ENCODE measurements around the gene TAF4.
A peak's percentile ranks its signal among the peaks of the same experiment; 100 is the strongest.
"Not testable (repeated sequence)": the region's sequence is repeated elsewhere in the genome, so short reads cannot be mapped to it uniquely, and the experiment has no call there.

The TAF4 gene

DNA sequence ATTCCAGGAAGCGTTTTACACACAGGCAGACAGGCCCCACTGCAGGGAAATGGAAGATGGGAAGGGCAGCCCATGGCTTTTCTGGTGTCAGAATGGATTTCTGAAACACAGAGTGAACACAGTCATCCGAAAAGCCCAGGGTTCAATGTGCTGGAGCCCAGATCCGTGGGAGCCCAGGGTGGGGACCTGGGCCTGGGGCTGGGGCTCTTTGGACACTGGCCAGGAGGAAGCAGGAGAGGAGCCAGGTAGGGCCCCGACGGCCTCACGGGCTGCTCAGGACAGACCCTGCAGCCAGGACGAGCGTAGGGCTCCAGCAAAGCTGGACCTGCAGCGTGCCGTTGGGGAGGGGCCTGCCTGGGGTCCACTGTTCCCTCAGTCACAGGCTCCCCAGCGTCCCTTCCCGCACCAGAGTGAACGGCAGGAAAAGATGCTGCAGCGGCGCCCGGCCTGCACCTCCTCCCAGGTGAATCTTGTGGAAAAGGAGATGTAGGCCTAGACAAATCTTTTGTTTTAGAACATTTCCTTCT, 32.3 kb upstream of the TAF4 start:
- Histone ChIP-seq H3K4me2 (peak overlapping the region; percentile 66; the same call in 1 of the 2 replicates), H3K27ac (no peak overlapping the region)
- no peak for TF ChIP-seq Cebpa-rat (IDR thresholded peaks at IDR 0.05)

DNA sequence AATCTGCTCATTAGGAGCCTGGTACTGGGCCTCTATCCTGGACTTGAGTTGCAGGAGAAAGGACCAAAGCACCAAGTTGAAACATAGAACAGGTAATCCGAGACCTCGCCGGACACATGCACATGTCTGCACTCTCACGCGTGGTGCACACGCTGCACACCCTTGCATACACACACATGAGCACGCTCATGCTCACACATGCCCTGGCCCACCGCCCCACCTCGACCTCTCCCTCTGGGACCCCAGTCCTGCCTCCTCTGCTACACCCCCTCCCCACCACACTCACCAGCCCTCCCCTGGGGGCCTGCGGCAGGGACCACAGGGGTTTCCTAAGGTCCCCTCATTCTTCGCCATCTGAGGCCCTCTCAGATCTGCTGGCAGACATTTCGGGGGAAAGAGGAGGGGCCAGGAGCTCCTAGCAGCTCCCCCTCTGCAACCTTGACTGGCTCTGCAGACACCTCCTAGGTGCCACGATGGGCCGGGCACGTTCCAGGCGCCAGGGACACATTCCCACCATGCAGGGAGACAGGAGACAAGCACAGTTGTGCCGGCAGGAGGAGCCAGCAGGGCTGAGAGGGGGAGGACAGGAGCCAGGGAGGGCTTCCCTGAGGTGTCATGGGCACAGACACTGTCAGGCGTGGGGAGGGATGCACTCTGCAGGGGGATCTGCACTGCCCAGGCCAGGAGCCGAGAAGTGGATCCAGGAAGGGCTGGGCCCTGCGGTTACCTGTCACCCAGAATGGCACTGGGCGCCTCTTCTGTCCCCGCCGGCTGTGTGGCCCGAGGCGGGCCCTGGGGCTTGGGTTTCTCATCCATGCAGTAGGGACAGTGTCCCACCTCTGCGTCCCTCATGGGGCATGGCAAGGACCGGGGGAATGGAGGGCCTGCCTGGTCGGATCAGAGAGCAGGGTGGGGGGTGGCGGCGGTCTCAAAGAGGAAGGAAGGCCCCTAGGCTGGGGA, 31.0 kb upstream of the TAF4 start:
- Histone ChIP-seq H3K9me3 (peaks cover 46% of the 10 kb centered on the region), H4K20me1 (no peaks in the 10 kb centered on the region), H3K27me3 (no peaks in the 10 kb centered on the region), H3K4me1 (peaks cover 21% of the 10 kb centered on the region), H3K4me3 (no peak overlapping the region), H3K9ac (no peak overlapping the region), H3K4me2 (peak overlapping the region; percentile 66), H3K36me3 (no peaks in the 10 kb centered on the region), H3K27ac (no peak overlapping the region)
- TF ChIP-seq Cebpa-rat (IDR thresholded peaks at IDR 0.05), result no peak

More for the DNA sequence above, 32.3 kb upstream of the TAF4 start:
- no peaks in the 10 kb centered on the region for H3K27me3 ChIP-seq
- no peaks in the 10 kb centered on the region for H4K20me1 ChIP-seq
- H3K36me3 ChIP-seq, result no peaks in the 10 kb centered on the region
- peaks cover 46% of the 10 kb centered on the region for H3K9me3 ChIP-seq
- H3K4me1 ChIP-seq, result peaks cover 21% of the 10 kb centered on the region
- H3K9ac ChIP-seq, result no peak overlapping the region
- H3K4me3 ChIP-seq, result no peak overlapping the region

DNA sequence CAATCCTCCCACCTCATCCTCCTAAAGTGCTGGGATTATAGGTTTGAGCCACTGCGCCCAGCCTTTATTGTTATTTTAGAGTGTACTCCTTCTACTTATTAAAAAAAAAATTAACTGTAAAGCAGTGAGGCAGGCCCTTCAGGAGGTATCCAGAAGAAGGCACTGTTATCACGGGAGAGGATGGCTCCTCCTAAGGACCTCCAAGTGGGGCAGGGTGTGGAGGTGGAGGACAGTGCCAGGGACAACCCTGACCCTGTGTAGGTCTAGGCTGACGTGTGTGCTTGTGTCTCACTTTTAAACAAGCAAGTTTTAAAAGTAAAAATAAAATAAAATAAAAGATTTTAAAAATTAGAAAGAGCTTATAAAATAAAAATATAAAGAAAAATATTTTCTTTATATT, 23.7 kb upstream of the TAF4 start:
- H3K4me3 ChIP-seq, result no peak overlapping the region
- no peak overlapping the region for H3K27ac ChIP-seq
- TF ChIP-seq Cebpa-rat (IDR thresholded peaks at IDR 0.05), result no peak
- no peak overlapping the region for H3K4me2 ChIP-seq
- H3K9me3 ChIP-seq, result peaks cover 18% of the 10 kb centered on the region
- no peaks in the 10 kb centered on the region for H3K36me3 ChIP-seq
- H3K27me3 ChIP-seq, result no peaks in the 10 kb centered on the region
- no peak overlapping the region for H3K9ac ChIP-seq
- no peaks in the 10 kb centered on the region for H3K4me1 ChIP-seq
- H4K20me1 ChIP-seq, result no peaks in the 10 kb centered on the region

DNA sequence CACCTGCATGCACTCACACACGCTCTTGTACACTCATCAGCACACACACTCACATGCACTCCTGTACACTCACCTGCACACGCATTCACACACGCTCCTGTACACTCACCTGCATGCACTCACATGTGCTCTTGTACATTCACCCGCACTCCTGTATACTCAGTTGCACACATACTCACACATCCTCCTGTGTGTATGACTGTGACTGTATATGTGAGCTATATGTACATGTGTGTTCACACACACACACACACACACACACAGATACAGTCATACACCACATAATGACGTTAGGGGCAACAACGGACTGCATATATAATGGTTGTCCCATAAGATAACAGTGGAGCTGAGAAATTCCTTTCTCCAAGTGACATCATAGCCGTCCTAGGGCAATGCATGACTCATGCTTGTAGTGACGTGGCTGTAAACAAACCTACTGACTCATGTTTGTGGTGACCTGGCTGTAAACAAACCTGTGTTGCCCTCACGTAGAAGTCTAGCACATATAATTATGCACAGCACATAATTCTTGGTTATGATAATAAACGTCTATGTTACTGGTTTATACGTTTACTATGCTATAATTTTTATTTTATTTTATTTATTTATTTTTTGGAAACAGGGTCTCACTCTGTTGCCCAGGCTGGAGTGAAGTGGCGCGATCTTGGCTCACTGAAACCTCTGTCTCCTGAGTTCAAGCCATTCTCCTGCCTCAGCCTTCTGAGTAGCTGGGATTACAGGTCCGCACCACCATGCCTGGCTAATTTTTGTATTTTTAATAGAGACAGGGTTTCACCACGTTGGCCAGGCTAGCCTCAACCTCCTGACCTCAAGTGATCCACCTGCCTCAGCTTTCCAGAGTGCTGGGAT, 22.8 kb upstream of the TAF4 start:
- H3K36me3 ChIP-seq, result no peaks in the 10 kb centered on the region
- H4K20me1 ChIP-seq, result no peaks in the 10 kb centered on the region
- peaks cover 18% of the 10 kb centered on the region for H3K9me3 ChIP-seq
- H3K4me1 ChIP-seq, result no peaks in the 10 kb centered on the region
- no peak overlapping the region for H3K4me2 ChIP-seq
- no peak overlapping the region for H3K9ac ChIP-seq
- H3K27me3 ChIP-seq, result no peaks in the 10 kb centered on the region
- no peak overlapping the region for H3K27ac ChIP-seq
- H3K4me3 ChIP-seq, result no peak overlapping the region
- no peak for TF ChIP-seq Cebpa-rat (IDR thresholded peaks at IDR 0.05)

DNA sequence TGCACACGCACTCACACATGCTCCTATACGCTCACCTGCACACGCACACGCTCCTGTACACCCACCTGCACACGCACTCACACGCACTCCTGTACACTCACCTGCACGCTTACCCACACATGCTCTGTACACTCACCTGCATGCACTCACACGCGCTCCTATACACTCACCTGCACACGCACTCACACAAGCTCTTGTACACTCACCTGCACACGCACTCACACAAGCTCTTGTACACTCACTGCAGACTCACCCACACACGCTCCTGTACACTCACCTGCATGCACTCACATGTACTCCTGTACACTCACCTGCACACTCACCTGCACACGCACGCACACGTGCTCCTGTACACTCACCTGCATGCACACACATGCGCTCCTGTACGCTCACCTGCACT, 22.0 kb upstream of the TAF4 start:
- Histone ChIP-seq H3K4me2 (no peak overlapping the region), H3K9me3 (peaks cover 11% of the 10 kb centered on the region; the same call in 1 of the 2 replicates), H3K4me3 (no peak overlapping the region), H3K27me3 (no peaks in the 10 kb centered on the region), H3K36me3 (no peaks in the 10 kb centered on the region), H3K9ac (no peak overlapping the region), H3K27ac (no peak overlapping the region), H3K4me1 (no peaks in the 10 kb centered on the region), H4K20me1 (no peaks in the 10 kb centered on the region)
- TF ChIP-seq Cebpa-rat (IDR thresholded peaks at IDR 0.05), result no peak

DNA sequence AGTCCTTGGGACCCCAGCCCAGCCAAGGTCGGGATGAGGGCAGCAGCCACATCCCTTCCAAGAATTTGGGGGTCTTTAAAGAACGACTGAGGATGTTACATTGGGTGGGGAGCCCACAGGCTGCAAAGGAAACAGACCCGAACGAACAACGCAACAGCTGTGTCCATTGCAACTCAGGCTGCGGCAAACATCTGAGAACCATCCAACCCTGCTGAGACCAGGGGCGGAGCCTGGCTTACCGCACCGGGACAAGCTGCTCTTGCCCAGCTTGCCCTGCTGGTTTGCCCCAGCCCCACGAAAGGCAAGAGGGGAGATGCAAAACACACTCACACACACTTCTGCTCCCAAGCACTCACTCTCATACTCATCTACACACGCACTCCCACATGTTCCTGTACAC, 21.5 kb upstream of the TAF4 start:
- no peak overlapping the region for H3K27ac ChIP-seq
- no peak for TF ChIP-seq Cebpa-rat (IDR thresholded peaks at IDR 0.05)
- no peaks in the 10 kb centered on the region for H3K4me1 ChIP-seq
- no peak overlapping the region for H3K4me2 ChIP-seq
- no peaks in the 10 kb centered on the region for H4K20me1 ChIP-seq
- no peak overlapping the region for H3K4me3 ChIP-seq
- H3K9me3 ChIP-seq, result peaks cover 7% of the 10 kb centered on the region; the same call in 1 of the 2 replicates
- no peaks in the 10 kb centered on the region for H3K27me3 ChIP-seq
- no peaks in the 10 kb centered on the region for H3K36me3 ChIP-seq
- no peak overlapping the region for H3K9ac ChIP-seq

DNA sequence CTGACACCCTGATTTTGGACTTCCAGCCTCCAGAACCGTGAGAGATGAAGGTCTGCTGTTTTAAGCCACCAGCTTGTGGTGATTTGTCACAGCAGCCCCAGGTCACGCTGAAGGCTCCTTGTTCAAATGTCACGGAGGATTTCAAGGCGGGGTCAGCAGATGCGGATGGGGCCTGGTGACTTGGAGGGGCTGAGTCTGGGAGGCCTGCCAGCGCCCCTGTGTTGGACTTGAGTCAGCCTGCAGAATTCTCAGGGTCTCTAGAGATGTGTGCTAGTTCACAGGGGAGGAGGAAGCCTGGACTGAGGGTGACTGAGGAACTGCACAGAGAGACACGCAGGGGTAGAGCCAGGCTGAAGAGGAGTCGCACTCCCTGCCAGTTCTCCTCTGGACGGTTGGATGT, 19.5 kb upstream of the TAF4 start:
- H3K4me2 ChIP-seq, result no peak overlapping the region
- H3K9ac ChIP-seq, result no peak overlapping the region
- no peaks in the 10 kb centered on the region for H4K20me1 ChIP-seq
- no peak overlapping the region for H3K4me3 ChIP-seq
- H3K27me3 ChIP-seq, result no peaks in the 10 kb centered on the region
- no peaks in the 10 kb centered on the region for H3K4me1 ChIP-seq
- H3K36me3 ChIP-seq, result no peaks in the 10 kb centered on the region
- TF ChIP-seq Cebpa-rat (IDR thresholded peaks at IDR 0.05), result no peak
- peaks cover 7% of the 10 kb centered on the region; the same call in 1 of the 2 replicates for H3K9me3 ChIP-seq
- no peak overlapping the region for H3K27ac ChIP-seq

DNA sequence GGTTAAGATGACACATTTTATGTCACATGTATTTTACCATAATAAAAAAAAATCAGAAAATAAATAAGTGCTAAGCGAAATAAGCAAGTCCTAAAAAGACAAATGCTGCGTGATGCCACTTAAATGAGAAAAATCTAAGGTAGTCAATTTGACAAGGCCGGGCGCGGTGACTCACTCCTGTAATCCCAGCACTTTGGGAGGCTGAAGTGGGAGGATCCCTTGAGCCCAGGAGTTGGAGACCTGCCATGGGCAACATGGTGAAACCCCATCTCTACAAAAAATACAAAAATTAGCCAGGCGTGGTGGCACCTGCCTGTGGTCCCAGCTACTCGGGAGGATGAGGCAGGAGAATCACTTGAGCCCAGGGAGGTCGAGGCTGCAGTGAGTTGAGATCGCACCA, 18.5 kb upstream of the TAF4 start:
- not testable (repeated sequence) for H3K4me1 ChIP-seq, H3K4me2 ChIP-seq, H3K27ac ChIP-seq, H3K4me3 ChIP-seq, H3K36me3 ChIP-seq, H3K27me3 ChIP-seq, H3K9me3 ChIP-seq, H3K9ac ChIP-seq, H4K20me1 ChIP-seq

DNA sequence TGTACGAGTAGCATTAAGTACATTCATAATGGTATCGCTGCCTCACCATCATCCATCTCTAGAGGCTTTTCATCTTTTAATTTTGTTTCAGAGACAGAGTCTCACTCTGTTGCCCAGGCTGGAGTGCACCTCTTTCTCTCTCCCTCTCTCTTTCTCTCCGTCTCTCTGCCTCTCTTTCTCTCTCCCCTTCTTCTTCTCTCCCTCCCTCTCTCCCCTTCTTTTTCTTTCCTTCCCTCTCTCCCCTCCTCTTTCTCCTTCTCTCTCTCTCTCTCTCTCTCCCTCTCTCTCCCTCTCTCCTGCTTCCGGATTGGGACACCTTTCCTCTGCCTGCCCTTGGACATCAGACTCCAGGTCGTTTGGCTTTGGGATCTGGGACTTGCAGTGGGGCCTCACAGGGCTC, 17.6 kb upstream of the TAF4 start:
- Histone ChIP-seq H3K9me3 (peaks cover 19% of the 10 kb centered on the region), H3K4me2 (no peak overlapping the region), H3K4me3 (no peak overlapping the region), H3K27me3 (no peaks in the 10 kb centered on the region), H3K9ac (no peak overlapping the region), H4K20me1 (no peaks in the 10 kb centered on the region), H3K4me1 (no peaks in the 10 kb centered on the region), H3K27ac (no peak overlapping the region), H3K36me3 (no peaks in the 10 kb centered on the region)
- TF ChIP-seq Cebpa-rat (IDR thresholded peaks at IDR 0.05), result no peak

All from BLaER1 (cell line).